ENCODE data around the gene FFAR3.

GRCh38 chr19:35355791-35356460 lies 2.3 kb upstream of the FFAR3 start:
- TF ChIP-seq CTCF (IDR thresholded peaks at IDR 0.05): no peak
- TF ChIP-seq POLR2A (IDR thresholded peaks at IDR 0.05): no peak

Data from sigmoid colon (tissue), 3 donors.